Transverse colon (tissue), 4 donors: ENCODE data around the gene AFP. TPM values are rescaled to one million over a fixed set of nuclear protein-coding genes. Genes with fewer than 3 reads are reported as not detected.

Source experiments
- DNase-seq: peaks from one replicate; pipeline ENCODE4 v3.0.0-alpha.2; 2019
- H3K27ac ChIP-seq, 4 donors: fragments of 200-600 bp; sonication (generic); 2 replicates each; pipeline ENCODE4 v1.5.1; 2016 to 2018; ENCODE audit warnings: inconsistent platforms in 4 of 4
- H3K27me3 ChIP-seq: fragments of 200-600 bp; sonication (generic); 2 replicates; pipeline ENCODE4 v1.5.1; 2017; ENCODE audit warnings: inconsistent platforms
- H3K36me3 ChIP-seq, 4 donors: fragments of 200-600 bp; sonication (generic); 2 replicates each; pipeline ENCODE4 v1.5.1; 2017 to 2019; ENCODE audit warnings: inconsistent platforms in 4 of 4
- H3K4me1 ChIP-seq, 4 donors: fragments of 200-600 bp; sonication (generic); 2 replicates each; pipeline ENCODE4 v1.5.1; 2017 to 2020; ENCODE audit warnings: inconsistent platforms in 4 of 4
- H3K4me3 ChIP-seq, 4 donors: fragments of 200-600 bp; sonication (generic); 1 replicate in 1 of 4; 2 replicates in 3 of 4; pipeline versions ENCODE4 v1.5.1 to v1.6.1; 2017 to 2019; ENCODE audit warnings: inconsistent platforms in 4 of 4
- H3K9me3 ChIP-seq, 2 donors: fragments of 200-600 bp; sonication (generic); 2 replicates each; pipeline ENCODE4 v1.5.1; 2017 to 2019; ENCODE audit warnings: inconsistent platforms in 2 of 2
- EP300 ChIP-seq: sonication (generic); formaldehyde crosslinking; IDR thresholded peaks from one replicate; pipeline ENCODE4 v1.6.1; 2017; ENCODE audit warnings: antibody characterized with exemption, low read depth
- POLR2A ChIP-seq: fragments of 450-650 bp; IDR thresholded peaks from one replicate; pipeline ENCODE4 v1.6.1; 2016; ENCODE audit warnings: antibody characterized with exemption, mild to moderate bottlenecking, moderate library complexity
- POLR2AphosphoS5 ChIP-seq, 3 donors: sonication (generic); formaldehyde crosslinking; IDR thresholded peaks; one replicate each; pipeline ENCODE4 v1.6.1; 2016; ENCODE audit warnings: antibody characterized with exemption in 3 of 3
- WGBS, 2 donors: methylation state at CpG; one replicate each; pipeline ENCODE4 v1.1.5; 2018; ENCODE audit warnings: low coverage in 1 of 2; 5-methylcytosine and 5-hydroxymethylcytosine counted together
- in situ Hi-C, 4 donors: fragments of 200-750 bp; cut with MboI; loops; one replicate each; pipeline versions ENCODE4 v1.15.0 to v1.15.1; 2017; ENCODE audit warnings: low sequenced_read_pairs in 3 of 4, low pct_ligation_motif_present in 1 of 4, low pct_unique_long_range_greater_than_20kb in 1 of 4
- intact Hi-C: fragments of 100-400 bp; cut with DNase I; formaldehyde crosslinking; loops from one replicate; pipeline ENCODE4 v1.15.1; 2023; ENCODE audit warnings: low total_unique reads
- total RNA-seq, 4 donors: library from RNA; depleted of rRNA; stranded (reverse); fragments of >200 nt; gene quantifications; one replicate each; pipeline ENCODE4 v1.1.0, GENCODE V29; 2016
- TF ChIP-seq, protein P1 (sequence below), 5 experiments: fragments of 200-600 bp in 3 of 5; fragments of 450-650 bp in 2 of 5; sonication (generic) in 3 of 5; IDR thresholded peaks; 1 replicate in 2 of 5; 2 replicates in 3 of 5; pipeline ENCODE4 v1.5.1; 2016 to 2017; ENCODE audit warnings: antibody characterized with exemption in 5 of 5, inconsistent platforms in 3 of 5, mild to moderate bottlenecking in 2 of 5, moderate library complexity in 1 of 5

Gene AFP
- total RNA-seq, 4 donors from 2014 or later = not detected

DNA sequence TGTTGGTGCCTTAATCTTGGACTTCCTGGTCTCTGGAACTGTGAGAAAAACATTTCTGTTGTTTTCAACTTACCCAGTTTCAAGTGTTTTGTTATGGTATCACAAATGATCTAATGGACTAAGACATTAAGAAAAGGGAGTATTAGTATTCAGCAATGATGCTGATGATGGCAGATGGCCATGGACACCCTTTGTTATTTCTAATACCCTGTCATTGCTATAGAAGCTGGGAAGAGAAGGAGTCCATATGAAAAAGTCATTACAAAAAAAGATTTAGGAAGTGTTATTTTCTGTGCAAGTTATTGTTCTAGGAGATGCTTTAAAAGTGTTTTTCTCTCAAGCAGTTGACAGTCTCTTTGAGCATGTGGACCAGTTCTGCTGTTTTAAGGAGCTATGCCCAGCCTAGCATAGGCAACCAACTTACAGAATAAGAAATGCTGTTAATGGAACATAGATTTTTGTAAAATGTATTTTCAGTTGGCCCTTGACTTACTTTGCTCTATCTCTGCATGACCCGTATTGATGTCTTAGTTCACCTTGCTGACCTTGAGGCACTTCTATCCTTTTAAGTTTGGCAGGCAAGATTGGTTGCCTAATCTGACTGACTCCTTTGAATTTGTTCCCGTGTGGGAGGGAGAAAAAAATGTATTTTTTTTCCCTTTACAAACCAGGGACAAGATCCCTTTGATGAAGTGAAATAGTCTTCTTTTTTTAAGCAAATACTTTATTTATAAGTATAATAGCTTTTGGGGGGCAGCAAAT is 6.0 kb upstream of the AFP start:
- in situ Hi-C loops (no loop called here), intact Hi-C loops (no loop called here)
- Histone ChIP-seq H3K9me3 (no peaks in the 10 kb centered on the region), H3K4me1 (peaks cover 0 to 7% (median 0%) of the 10 kb centered on the region in 4 donors), H3K4me3 (no peak overlapping the region), H3K36me3 (no peaks in the 10 kb centered on the region), H3K27me3 (no peaks in the 10 kb centered on the region), H3K27ac (no peak overlapping the region)
- TF ChIP-seq POLR2A (no peak), EP300 (no peak), POLR2AphosphoS5 (IDR thresholded peaks at IDR 0.05) (no peak)
- TF ChIP-seq, protein P1, sequence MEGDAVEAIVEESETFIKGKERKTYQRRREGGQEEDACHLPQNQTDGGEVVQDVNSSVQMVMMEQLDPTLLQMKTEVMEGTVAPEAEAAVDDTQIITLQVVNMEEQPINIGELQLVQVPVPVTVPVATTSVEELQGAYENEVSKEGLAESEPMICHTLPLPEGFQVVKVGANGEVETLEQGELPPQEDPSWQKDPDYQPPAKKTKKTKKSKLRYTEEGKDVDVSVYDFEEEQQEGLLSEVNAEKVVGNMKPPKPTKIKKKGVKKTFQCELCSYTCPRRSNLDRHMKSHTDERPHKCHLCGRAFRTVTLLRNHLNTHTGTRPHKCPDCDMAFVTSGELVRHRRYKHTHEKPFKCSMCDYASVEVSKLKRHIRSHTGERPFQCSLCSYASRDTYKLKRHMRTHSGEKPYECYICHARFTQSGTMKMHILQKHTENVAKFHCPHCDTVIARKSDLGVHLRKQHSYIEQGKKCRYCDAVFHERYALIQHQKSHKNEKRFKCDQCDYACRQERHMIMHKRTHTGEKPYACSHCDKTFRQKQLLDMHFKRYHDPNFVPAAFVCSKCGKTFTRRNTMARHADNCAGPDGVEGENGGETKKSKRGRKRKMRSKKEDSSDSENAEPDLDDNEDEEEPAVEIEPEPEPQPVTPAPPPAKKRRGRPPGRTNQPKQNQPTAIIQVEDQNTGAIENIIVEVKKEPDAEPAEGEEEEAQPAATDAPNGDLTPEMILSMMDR (IDR thresholded peaks at IDR 0.05) = no peak
- DNase-seq = no peak
- WGBS, 2 donors = 80 to 83% methylated on average over 2 of the region's 2 CpGs

DNA sequence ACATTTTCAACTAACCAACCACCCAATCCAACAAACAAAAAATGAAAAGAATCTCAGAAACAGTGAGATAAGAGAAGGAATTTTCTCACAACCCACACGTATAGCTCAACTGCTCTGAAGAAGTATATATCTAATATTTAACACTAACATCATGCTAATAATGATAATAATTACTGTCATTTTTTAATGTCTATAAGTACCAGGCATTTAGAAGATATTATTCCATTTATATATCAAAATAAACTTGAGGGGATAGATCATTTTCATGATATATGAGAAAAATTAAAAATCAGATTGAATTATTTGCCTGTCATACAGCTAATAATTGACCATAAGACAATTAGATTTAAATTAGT is 4.2 kb upstream of the AFP start:
- Histone ChIP-seq H3K36me3 (no peaks in the 10 kb centered on the region), H3K27me3 (no peaks in the 10 kb centered on the region), H3K4me1 (peaks cover 0 to 7% (median 0%) of the 10 kb centered on the region in 4 donors), H3K4me3 (no peak overlapping the region), H3K9me3 (no peaks in the 10 kb centered on the region), H3K27ac (no peak overlapping the region)
- in situ Hi-C loops = no loop called here
- intact Hi-C loops = no loop called here
- no peak for DNase-seq
- WGBS, 2 donors = 67 to 69% methylated on average over 1 of the region's 1 CpG
- TF ChIP-seq POLR2A = no peak
- no peak for TF ChIP-seq POLR2AphosphoS5 (IDR thresholded peaks at IDR 0.05)
- TF ChIP-seq, protein P1 (IDR thresholded peaks at IDR 0.05) = no peak
- TF ChIP-seq EP300 = no peak

DNA sequence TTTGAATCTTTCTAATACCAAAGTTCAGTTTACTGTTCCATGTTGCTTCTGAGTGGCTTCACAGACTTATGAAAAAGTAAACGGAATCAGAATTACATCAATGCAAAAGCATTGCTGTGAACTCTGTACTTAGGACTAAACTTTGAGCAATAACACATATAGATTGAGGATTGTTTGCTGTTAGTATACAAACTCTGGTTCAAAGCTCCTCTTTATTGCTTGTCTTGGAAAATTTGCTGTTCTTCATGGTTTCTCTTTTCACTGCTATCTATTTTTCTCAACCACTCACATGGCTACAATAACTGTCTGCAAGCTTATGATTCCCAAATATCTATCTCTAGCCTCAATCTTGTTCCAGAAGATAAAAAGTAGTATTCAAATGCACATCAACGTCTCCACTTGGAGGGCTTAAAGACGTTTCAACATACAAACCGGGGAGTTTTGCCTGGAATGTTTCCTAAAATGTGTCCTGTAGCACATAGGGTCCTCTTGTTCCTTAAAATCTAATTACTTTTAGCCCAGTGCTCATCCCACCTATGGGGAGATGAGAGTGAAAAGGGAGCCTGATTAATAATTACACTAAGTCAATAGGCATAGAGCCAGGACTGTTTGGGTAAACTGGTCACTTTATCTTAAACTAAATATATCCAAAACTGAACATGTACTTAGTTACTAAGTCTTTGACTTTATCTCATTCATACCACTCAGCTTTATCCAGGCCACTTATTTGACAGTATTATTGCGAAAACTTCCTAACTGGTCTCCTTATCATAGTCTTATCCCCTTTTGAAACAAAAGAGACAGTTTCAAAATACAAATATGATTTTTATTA is 3.6 kb upstream of the AFP start:
- WGBS, 2 donors = 53 to 68% methylated on average over 5 of the region's 5 CpGs
- Histone ChIP-seq H3K9me3 (no peaks in the 10 kb centered on the region), H3K36me3 (no peaks in the 10 kb centered on the region), H3K4me1 (peaks cover 0 to 7% (median 0%) of the 10 kb centered on the region in 4 donors), H3K27ac (no peak overlapping the region), H3K4me3 (no peak overlapping the region), H3K27me3 (no peaks in the 10 kb centered on the region)
- DNase-seq = no peak
- no peak for TF ChIP-seq POLR2AphosphoS5 (IDR thresholded peaks at IDR 0.05)
- TF ChIP-seq, protein P1 (IDR thresholded peaks at IDR 0.05) = no peak
- TF ChIP-seq POLR2A = no peak
- no peak for TF ChIP-seq EP300
- intact Hi-C loops = no loop called here
- in situ Hi-C loops = no loop called here

DNA sequence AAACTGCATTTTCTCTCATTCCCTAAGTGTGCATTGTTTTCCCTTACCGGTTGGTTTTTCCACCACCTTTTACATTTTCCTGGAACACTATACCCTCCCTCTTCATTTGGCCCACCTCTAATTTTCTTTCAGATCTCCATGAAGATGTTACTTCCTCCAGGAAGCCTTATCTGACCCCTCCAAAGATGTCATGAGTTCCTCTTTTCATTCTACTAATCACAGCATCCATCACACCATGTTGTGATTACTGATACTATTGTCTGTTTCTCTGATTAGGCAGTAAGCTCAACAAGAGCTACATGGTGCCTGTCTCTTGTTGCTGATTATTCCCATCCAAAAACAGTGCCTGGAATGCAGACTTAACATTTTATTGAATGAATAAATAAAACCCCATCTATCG is 2.9 kb upstream of the AFP start:
- intact Hi-C loops (no loop called here), in situ Hi-C loops (no loop called here)

More for the DNA sequence above, 2.9 kb upstream of the AFP start:
- WGBS, 2 donors = 85 to 86% methylated on average over 2 of the region's 2 CpGs
- peaks cover 0 to 7% (median 0%) of the 10 kb centered on the region in 4 donors for H3K4me1 ChIP-seq
- no peak overlapping the region for H3K27ac ChIP-seq
- no peaks in the 10 kb centered on the region for H3K36me3 ChIP-seq
- no peaks in the 10 kb centered on the region for H3K27me3 ChIP-seq
- H3K4me3 ChIP-seq = no peak overlapping the region
- H3K9me3 ChIP-seq = no peaks in the 10 kb centered on the region
- no peak for DNase-seq
- TF ChIP-seq POLR2AphosphoS5 (IDR thresholded peaks at IDR 0.05) (no peak), EP300 (no peak), POLR2A (no peak)
- TF ChIP-seq, protein P1 (IDR thresholded peaks at IDR 0.05) = no peak
